ENCODE measurements around the gene H2AZ2.
"Not testable (repeated sequence)": the region's sequence is repeated elsewhere in the genome, so short reads cannot be mapped to it uniquely, and the experiment has no call there.

Gene H2AZ2

DNA sequence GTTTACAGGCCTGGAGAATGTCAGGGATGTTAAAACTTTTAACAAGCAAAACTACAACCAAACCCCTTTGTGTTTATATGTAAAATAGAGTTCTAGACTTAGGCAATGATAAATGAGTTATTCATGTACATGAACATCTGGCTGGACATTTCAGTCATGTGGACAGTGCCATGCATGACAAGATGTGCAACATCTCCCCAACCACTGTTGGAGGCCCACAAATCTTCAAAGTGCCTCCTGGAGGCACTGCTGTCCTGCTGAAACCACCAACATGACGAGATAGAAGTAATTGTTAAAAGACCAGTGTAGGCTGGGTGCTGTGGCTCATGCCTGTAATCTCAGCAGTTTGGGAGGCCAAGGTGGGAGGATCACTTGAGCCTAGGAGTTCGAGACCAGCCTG is 33.0 kb downstream of the H2AZ2 start:
- DNase-seq (ENCODE audit: low spot score): no peak

DNA sequence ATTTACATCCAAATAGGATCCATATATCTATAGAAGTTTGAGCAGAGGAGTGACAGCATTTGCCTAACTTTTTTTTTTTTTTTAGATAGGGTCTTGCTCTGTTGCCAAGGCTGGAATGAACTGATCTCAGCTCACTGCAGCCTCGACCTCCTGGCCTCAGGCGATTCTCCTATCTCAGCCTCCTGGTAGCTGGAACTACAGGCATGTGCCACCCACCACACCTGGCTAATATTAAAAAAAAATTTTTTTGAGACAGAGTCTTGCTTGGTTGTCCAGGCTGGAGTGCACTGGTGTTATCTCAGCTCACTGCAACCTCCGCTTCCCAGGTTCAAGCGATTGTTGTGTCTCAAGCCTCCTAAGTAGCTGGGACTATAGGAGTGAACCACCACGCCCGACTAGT is 36.3 kb downstream of the H2AZ2 start:
- DNase-seq (ENCODE audit: low spot score): no peak

DNA sequence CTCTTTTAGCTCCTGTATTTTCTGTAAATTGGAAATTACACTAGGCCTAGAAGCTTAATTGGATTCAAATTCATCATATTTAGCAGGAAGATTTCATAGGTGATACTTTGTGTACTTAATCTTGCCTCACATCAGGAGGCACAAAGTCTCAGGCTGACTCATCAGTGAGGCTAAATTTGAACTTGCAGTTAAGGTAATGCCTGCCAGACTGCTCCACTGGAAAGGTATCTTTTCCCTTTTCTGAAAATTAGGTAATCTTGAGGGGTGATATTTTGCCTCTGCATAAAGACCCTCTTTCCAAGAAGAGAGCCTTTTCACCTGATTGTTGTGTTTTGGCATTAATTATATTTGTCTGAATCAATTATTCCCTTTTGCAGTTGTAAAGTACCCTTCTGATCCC is 36.8 kb downstream of the H2AZ2 start:
- no peak for DNase-seq (ENCODE audit: low spot score)

DNA sequence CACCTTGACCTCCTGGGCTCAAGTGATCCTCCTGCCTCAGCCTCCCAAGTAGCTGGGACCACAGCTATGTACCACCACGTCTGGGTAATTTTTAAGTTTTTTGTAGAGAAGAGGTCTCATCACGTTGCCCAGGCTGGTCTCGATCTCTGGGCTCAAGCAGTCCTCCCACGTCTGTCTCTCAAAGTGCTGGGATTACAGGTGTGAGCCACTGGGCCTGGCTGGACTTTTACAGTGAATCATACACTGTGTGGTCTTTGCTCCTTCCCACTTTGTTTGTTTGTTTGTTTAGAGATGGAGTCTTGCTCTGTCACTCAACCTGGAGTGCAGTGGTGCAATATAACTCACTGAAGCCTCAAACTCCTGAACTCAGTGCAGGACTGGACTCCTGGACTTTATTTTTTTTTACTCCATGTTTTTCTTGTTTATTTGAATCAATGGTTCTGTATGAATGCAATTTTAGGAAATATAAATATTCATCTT is 38.9 kb downstream of the H2AZ2 start:
- DNase-seq (ENCODE audit: low spot score): no peak

DNA sequence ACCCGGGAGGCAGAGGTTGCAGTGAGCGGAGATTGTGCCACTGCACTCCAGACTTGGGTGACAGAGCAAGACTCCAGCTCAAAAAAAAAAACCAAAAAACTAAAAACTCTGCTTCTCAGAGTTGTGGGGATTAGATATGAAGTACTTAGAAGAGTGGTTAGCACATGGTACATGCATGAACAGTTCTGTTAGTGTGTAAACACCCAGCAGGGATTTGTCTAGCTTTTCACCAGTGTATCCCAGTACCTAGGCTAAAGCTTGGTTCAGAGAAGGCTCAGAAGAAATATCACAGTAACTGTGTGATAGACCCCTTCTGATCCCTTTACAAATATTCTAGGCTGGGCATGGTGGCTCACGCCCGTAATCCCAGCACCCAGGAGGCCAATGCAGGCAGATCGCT is 41.9 kb downstream of the H2AZ2 start:
- DNase-seq (ENCODE audit: low spot score): no peak

DNA sequence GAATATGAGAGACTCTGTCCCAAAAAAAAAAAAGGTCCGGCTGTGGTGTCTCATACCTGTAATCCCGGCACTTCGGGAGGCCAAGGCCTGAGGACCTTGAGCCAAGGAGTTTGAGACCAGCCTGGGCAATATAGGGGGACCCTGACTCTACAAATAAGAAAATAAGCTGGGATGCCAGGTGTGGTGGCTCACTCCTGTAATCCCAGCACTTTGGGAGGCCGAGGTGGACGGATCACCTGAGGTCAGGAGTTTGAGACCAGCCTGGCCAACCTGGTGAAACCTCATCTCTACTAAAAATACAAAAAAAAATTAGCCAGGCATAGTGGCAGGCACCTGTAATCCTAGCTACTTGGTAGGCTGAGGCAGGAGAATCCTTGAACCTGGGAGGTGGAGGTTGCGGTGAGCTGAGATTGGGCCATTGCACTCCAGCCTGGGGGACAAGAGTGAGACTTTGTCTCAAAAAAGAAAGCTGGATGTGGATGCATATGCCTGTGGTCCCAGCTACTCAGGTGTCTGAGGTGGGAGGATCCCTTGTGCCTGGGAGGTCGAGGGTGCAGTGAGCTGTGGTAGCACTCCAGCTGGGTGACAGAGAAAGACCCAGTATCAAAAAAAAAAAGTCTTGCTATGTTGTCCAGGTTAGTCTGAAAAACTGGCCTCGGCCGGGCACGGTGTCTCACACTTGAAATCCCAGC is 43.9 kb downstream of the H2AZ2 start:
- DNase-seq (ENCODE audit: low spot score): not testable (repeated sequence)

DNA sequence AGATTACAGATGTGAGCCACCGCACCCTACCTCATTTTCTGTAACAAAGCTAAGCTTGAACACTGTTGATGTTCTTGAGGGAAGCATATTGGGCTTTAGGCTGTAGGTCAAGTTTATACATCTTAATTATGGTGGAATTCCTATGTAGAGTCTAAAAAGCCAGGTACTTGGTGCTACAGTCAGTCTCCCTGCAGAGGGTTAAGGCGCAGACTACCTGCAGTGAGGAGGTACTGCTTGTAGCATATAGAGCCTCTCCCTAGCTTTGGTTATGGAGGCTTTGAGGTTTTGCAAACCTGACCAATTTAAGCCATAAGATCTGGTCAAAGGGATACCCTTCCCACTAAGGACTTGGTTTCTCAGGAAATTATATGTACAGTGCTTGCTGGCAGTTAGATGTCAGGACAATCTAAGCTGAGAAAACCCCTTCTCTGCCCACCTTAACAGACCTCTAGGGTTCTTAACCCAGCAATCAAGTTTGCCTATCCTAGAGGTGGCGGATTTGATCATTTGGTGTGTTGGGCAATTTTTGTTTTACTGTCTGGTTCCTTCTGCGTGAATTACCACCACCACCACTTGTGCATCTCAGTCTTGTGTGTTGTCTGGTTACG is 45.4 kb downstream of the H2AZ2 start:
- no peak for DNase-seq (ENCODE audit: low spot score)

DNA sequence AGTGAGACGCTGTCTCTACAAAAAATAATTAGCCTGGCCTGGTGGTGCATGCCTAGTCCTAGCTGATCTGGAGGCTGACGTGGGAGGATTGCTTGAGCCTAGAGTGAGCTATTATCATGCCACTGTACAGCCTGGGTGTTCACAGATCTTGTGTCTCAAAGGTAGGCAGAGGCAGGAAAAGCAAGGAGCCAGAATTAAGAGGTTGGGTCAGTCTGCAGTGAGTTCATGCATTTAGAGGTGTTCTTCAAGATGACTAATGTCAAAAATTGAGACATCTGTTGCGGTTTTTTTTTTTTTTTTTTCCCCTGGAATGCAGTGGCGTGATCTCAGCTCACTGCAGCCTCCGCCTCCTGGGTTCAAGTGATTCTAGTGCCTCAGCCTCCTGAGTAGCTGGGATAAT is 46.0 kb downstream of the H2AZ2 start:
- no peak for DNase-seq (ENCODE audit: low spot score)

DNA sequence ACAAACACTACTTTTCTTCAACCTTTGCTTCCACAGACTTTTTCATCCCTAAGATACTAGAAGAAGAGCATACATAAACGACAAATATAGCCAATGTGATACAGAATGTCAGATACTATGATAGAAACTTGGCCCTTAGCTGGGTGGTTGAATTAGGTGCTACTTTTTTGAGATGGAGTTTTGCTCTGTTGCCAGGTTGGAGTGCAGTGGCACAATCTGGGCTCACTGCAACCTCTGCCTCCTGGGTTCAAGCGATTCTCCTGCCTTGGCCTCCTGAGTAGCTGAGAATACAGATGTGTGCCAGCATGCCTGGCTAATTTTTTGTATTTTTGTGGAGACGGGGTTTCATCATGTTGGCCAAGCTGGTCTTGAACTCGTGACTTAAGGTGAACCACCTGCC is 47.9 kb downstream of the H2AZ2 start:
- DNase-seq (ENCODE audit: low spot score): no peak

DNA sequence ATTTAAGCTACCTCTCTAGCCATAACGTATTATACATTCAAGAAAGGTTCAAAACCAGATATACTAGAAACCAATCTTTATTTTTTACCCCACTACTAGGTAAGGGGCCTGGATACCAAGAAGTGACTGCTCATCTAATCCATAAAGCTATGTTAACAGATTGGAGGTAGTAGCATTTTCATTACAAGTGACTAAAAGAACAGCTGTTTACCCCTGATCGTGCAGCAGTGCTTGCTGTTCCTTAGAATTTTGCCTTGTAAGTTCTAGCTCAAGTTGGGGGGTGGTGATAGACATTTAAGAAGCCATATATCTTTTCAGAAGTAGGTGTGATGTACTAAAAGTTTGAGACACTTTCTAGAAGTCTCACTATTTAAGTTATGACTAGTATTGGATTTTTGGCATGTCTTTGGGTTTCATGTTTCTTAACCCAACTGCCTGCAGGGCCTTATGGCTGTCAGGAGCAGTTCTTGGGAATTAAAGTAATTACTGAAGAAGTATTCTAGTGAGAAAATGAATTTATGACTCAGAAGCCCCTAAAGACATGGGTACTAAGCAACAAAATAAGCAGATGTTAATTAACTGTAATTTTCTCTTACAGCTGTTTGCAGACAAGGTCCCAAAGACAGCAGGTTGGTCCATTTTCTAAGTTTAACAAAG is 49.1 kb downstream of the H2AZ2 start:
- DNase-seq (ENCODE audit: low spot score): no peak

DNA sequence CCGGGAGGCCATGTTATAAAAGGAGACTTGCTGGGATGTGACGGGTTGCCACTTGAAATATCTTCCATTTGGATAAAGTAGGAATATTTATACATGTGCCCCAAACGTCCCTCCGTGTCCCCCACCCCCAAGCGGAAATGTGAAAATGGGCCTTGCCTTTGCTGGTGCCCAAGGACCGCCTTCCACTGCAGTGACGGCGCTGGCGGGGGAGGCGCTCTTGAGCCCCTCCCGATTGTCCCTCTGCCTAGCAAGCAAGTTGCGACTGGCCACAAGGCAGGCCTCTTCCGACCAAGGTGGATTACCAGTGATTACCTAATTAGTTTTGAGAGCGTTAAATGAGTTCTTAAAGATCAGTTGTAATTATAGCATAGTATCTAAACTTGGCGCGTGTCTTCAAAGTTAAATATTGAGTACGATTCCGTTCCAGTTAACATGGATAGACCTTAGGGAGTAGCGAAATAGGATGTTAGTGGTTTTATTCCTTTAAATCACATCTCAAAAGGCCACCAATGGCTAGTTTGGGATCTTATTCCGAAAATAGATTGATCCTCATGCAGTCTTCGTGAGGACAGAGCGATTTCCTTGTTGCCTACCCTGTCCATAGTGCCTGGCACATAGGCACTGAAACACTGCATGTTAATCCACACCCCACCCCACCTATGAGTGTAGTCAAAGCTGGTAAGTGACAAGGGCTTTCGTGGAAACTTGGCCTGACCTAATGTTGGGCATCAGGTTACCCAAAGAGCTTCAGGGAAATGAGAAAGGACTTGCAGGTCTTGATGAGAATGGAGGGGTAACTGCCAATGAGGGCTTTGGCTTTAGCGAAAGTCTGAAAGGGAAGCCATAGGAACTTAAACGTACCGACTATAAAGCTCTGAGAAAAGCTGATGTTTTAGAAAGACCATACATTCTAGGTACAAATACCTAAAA is 50.3 kb downstream of the H2AZ2 start:
- DNase-seq (ENCODE audit: low spot score): peak; percentile 80

DNA sequence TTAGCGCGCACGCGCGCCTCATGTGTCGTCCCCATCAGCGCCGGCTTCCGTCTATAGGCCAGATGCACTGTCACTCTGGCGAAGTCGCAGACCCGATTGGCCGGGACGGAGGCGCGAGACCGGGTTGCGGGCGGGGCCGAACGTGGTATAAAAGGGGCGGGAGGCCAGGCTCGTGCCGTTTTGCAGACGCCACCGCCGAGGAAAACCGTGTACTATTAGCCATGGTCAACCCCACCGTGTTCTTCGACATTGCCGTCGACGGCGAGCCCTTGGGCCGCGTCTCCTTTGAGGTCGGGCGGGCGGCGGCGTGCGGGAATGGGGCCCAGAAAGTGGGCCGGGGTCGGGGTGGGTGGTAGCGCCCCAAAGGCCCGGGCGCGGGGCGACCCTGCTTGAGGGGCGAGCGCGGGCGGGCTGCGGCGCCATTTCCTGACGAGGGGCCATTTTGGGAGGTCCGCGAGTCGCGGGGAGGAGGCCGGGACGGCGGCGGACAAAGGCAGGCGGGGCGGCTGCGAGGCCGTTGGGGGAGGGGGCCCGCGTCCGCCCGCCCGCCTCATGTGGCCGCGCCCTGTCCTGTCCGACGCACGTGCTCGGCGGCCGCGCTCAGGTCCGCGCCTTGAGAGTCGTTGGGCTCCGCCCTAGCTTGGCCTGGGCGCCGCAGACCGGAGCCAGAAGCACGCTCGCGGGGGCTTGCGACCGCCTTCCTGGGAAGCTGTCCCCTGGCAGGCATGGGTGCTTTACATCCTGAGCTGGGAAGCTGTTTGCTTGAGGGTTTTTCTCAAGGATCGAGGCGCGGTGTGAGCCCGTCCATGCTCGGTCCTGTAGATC is 51.2 kb downstream of the H2AZ2 start, which contains the start of gene PPIA:
PPIA (plus strand) TSS at position 178 of the 825 bp plus-strand sequence; CDS start at position 222, 44 bp downstream.
- DNase-seq (ENCODE audit: low spot score): peak; percentile 98

DNA sequence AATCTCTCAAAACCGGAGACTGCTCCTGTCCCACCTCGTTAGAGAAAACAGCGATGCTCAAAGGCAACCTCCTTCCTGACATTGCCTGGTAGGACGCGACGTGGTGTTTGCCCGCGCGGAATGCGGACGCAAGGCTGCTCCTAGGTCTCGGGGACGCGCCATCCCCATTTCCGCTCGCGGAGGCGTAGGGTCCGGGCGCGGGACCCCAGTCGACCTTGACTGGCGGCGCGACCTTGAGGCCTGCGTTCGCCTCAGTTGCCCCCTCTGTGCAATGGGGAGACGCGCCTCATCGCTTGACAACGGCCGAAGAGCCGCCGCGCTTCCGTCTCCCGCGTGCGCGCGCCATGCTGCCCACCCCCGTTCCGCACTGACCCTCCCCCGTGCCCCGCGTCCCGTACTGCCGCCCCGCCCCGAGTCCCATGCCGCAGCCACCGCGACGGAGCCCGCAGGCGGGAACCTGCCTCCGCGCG is 51.8 kb downstream of the H2AZ2 start:
- peak; percentile 81 for DNase-seq (ENCODE audit: low spot score)

DNA sequence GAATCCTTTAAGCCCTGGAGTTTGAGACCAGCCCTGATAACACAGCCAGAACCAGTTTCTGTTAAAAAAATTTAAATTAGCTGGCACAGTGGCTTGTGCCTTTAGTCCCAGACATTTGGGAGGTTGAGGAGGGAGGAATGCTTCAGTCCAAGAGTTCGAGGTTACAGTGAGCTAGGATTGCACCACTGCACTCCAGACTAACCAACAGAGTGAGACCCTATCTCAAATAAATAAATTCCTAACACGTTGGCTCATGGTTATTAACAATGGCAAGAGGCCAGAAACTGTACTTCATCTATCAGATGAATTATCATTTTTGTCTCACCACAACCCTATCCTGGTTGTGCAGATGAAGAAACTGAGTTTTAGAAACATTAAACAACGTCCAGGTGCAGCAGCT is 53.6 kb downstream of the H2AZ2 start:
- DNase-seq (ENCODE audit: low spot score): no peak

DNA sequence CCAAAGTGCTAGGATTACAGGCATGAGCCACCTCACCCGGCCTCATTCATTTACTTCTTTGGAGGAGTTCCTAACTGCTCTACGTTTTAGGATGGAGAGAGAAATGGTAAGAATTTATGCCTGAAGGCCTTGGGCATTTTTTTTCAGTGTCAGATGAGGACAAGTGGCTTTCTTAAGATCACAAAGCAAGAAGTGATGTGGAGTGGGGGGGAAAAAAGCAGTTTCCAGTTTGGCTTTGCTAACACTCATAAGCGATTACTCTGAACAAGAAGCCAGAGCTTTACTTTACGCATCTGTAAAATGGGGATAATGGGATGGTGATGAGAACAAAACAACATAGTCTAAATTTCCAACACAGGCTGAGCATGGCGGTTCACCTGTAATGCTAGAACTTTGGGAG is 54.0 kb downstream of the H2AZ2 start:
- no peak for DNase-seq (ENCODE audit: low spot score)

DNA sequence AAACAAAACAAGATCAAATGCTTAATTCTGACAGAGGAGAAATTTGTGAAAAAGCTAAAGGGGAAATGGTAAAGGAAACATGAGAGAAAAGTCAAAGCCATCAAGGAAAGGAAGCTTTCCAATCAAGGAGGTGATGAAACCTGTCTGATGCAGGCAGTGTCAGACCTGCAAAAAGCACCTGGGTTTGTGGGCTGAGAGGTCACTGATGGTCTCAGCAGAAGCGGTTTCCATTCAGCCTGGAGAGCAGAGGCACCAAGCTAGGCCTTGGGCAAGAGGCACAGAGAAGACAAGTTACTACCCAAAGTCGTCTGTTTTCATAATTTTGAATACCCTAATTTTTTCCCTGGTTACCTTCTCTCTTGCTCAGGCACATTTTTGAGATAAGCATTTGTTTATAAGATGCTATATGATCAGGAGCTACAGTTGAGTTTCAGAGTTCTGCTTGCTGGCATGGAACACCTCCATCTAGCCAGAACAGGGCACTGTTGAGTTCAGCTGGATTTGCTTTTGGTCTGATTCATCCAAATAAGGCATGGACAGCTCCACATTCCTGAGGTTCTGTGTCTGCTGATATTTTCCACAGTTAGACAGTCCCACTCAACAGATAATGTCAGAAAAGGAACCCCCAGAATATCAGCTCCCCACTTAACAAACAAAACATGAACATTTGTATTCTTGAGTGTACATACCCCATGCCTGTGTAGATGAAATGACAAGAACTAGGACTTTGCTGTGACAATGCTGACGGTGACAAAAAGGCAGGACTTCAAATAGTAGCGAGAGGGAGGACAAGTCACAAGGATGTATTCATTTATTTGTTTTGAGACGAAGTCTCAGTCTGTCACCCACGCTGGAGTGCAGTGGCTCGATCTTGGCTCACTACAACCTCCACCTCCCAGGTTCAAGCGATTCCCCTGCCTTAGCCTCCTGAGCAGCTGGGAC is 56.3 kb downstream of the H2AZ2 start:
- no peak for DNase-seq (ENCODE audit: low spot score)

DNA sequence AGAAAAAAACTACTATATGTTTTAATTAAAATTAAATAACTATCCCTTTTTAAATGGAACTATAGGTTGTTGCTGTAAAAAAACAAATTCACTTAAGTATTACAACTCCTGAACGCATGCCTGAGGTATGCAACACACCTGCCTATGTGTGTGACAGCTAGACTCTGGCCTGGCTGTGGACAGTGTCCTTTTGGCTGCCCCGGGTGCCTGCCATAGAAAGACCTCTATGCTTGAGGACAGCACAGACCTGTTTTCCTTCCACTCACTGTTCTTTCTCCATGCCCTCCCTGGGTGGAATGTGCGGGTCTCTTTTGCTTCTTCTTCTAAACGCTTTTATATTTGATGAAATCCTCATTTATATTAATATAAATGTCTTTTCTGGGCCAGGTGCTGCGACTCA is 57.9 kb downstream of the H2AZ2 start:
- no peak for DNase-seq (ENCODE audit: low spot score)

DNA sequence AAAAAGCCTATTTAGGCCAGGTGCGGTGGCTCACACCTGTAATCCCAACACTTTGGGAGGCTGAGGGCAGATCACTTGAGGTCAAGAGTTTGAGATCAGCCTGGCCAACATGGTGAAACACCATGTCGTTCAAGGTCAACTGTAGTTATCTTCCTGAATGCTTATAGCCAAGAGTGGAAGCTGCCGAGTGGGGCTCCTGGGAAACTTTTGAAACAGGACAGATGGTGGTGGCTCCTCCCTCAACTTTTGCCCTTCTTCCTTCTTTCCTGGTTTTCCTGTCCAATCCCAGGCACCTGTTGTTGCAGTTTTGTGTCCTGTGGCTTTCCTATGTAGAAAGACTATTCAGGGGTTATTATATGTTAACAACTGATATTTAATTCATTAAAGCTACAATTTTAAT is 60.1 kb downstream of the H2AZ2 start:
- no peak for DNase-seq (ENCODE audit: low spot score)

DNA sequence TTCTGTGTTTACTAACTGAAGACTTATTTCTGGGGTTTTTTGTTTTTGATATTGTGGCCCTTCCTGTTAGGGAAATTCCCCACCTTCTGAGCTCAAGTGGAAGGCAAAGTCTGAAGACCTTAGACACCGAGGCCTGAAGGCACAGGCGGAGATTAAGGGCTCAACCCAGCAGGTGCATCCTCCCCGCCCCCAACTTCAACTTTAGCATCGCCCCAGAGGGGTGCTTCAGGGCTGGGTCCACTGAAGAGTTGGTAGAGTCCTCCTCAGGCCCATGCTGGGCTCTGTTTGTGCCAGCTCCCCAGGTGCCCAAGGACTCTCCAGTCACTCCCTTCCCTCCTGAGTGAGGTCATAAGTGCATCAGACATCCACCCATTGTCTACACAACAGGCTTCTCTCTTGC is 60.8 kb downstream of the H2AZ2 start:
- DNase-seq (ENCODE audit: low spot score): no peak

DNA sequence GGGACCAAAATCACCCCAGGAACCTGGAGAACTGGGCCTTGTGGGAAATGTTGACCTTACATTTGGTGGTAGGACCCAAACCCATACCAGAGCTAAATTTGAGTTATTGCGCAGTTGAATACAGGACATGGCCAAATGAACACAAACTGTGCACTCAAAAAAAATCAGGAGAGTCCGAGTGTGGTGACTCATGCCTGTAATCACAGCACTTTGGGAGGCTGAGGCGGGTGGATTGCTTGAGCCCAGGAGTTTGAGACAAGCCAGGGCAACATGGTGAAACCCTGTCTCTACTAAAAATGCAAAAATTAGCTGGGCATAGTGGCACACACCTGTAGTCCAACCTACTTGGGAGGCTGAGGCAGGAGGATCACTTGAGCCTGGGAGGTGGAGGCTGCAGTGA is 62.7 kb downstream of the H2AZ2 start:
- DNase-seq (ENCODE audit: low spot score): not testable (repeated sequence)
